Activated CD4-positive, alpha-beta T cell treated with anti-CD3 and anti-CD28 coated beads, Interleukin-2, Interleukin-6, amounts not matched to agents 100 ng/mL and 50 ng/mL, durations not matched to agents 16 hours and 8 hours (primary cell): Measurements from ENCODE around the gene WDR12.
"Not testable (repeated sequence)": the region's sequence is repeated elsewhere in the genome, so short reads cannot be mapped to it uniquely, and the experiment has no call there.

Experiments used
- DNase-seq: peaks from one replicate; pipeline ENCODE4 v3.0.0-alpha.2; 2020

The WDR12 gene

GRCh38 chr2:202911512-202912341 is at the start of gene WDR12, which contains the start of gene CARF:
Gene WDR12 (minus strand): TSS chr2:202911673. CDS start chr2:202911476, 197 bp downstream.
Gene CARF (plus strand): TSS chr2:202912275. CDS start chr2:202941903, 29,628 bp downstream.
- DNase-seq, result peak; percentile 93

GRCh38 chr2:202960524-202960923 is 49.1 kb upstream of the WDR12 start:
- no peak for DNase-seq

- no peak for DNase-seq
Observed at GRCh38 chr2:202950592-202950991, 39.1 kb upstream of the WDR12 start.

- not testable (repeated sequence) for DNase-seq
Observed at GRCh38 chr2:202949333-202949732, 37.9 kb upstream of the WDR12 start.

GRCh38 chr2:202945497-202945896 is 34.0 kb upstream of the WDR12 start:
- no peak for DNase-seq

GRCh38 chr2:202944816-202945215 is 33.3 kb upstream of the WDR12 start:
- no peak for DNase-seq

- no peak for DNase-seq
Observed at GRCh38 chr2:202944408-202944807, 32.9 kb upstream of the WDR12 start.

GRCh38 chr2:202941771-202942170 is 30.3 kb upstream of the WDR12 start:
- no peak for DNase-seq

GRCh38 chr2:202938960-202939359 is 27.5 kb upstream of the WDR12 start:
- DNase-seq, result no peak

GRCh38 chr2:202934456-202934855 is 23.0 kb upstream of the WDR12 start:
- DNase-seq, result no peak

- no peak for DNase-seq
Observed at GRCh38 chr2:202933958-202934357, 22.5 kb upstream of the WDR12 start.

GRCh38 chr2:202933139-202933510 is 21.7 kb upstream of the WDR12 start:
- no peak for DNase-seq

GRCh38 chr2:202932425-202933138 is 21.1 kb upstream of the WDR12 start:
- DNase-seq, result no peak

- DNase-seq, result no peak
Observed at GRCh38 chr2:202918860-202919259, 7.4 kb upstream of the WDR12 start.

GRCh38 chr2:202912342-202913201 is 1.1 kb upstream of the WDR12 start:
- DNase-seq, result peak; percentile 4

GRCh38 chr2:202911203-202911511 is 316 bp downstream of the WDR12 start:
- no peak for DNase-seq

GRCh38 chr2:202910698-202911097 is 775 bp downstream of the WDR12 start:
- no peak for DNase-seq

- DNase-seq, result not testable (repeated sequence)
Observed at GRCh38 chr2:202910250-202910649, 1.2 kb downstream of the WDR12 start.

- DNase-seq, result no peak
Observed at GRCh38 chr2:202909394-202910192, 1.9 kb downstream of the WDR12 start.

- no peak for DNase-seq
Observed at GRCh38 chr2:202908186-202908585, 3.3 kb downstream of the WDR12 start.

- DNase-seq, result not testable (repeated sequence)
Observed at GRCh38 chr2:202905507-202905906, 6.0 kb downstream of the WDR12 start.

GRCh38 chr2:202885190-202885589 is 26.3 kb downstream of the WDR12 start:
- DNase-seq, result no peak
